Stimulated activated CD4-positive, alpha-beta T cell treated with anti-CD3 and anti-CD28 coated beads, Interleukin-1b, Interleukin-23, amount 100 ng/mL, for 24 hours (primary cell): Measurements from ENCODE around the gene HOXA7.

Experiments
- DNase-seq, 4 experiments: peaks; one replicate each; pipeline ENCODE4 v3.0.0-alpha.2; 2020; ENCODE audit warnings: low read depth in 4 of 4, low spot score in 1 of 4

Gene HOXA7

GRCh38 chr7:27193335-27194001 is 37.0 kb upstream of the HOXA7 start:
- no peak for DNase-seq

- DNase-seq: no peak
Measured at GRCh38 chr7:27192546-27193334, 36.3 kb upstream of the HOXA7 start.

GRCh38 chr7:27191833-27192545 is 35.5 kb upstream of the HOXA7 start:
- no peak for DNase-seq

- DNase-seq: no peak
Measured at GRCh38 chr7:27191161-27191731, 34.8 kb upstream of the HOXA7 start.

- no peak for DNase-seq
Measured at GRCh38 chr7:27189997-27190748, 33.7 kb upstream of the HOXA7 start.

- DNase-seq: no peak
Measured at GRCh38 chr7:27189295-27189996, 33.0 kb upstream of the HOXA7 start.

GRCh38 chr7:27188386-27189294 is 32.2 kb upstream of the HOXA7 start:
- DNase-seq: no peak

- no peak for DNase-seq
Measured at GRCh38 chr7:27187475-27188385, 31.3 kb upstream of the HOXA7 start.

- no peak for DNase-seq
Measured at GRCh38 chr7:27186668-27187474, 30.4 kb upstream of the HOXA7 start.

- no peak for DNase-seq
Measured at GRCh38 chr7:27185854-27186667, 29.6 kb upstream of the HOXA7 start.

- no peak for DNase-seq
Measured at GRCh38 chr7:27185013-27185853, 28.8 kb upstream of the HOXA7 start, which contains the start of gene HOXA11. HOXA11 (minus strand) TSS chr7:27185232; CDS start chr7:27185144, 88 bp downstream.

- DNase-seq: no peak
Measured at GRCh38 chr7:27184337-27185012, 28.0 kb upstream of the HOXA7 start.

- DNase-seq: no peak
Measured at GRCh38 chr7:27183682-27184336, 27.3 kb upstream of the HOXA7 start.

GRCh38 chr7:27182861-27183681 is 26.6 kb upstream of the HOXA7 start:
- DNase-seq: no peak
